GM19099 (cell line): ENCODE results near the gene SCFD1.

ENCODE experiments used
- POLR2A ChIP-seq: IDR thresholded peaks from 3 replicates; pipeline ENCODE4 v1.6.1; 2011; ENCODE audit warnings: low read depth; ENCODE audit not compliant: insufficient read length; ENCODE audit errors: extremely low read depth

The SCFD1 gene

DNA sequence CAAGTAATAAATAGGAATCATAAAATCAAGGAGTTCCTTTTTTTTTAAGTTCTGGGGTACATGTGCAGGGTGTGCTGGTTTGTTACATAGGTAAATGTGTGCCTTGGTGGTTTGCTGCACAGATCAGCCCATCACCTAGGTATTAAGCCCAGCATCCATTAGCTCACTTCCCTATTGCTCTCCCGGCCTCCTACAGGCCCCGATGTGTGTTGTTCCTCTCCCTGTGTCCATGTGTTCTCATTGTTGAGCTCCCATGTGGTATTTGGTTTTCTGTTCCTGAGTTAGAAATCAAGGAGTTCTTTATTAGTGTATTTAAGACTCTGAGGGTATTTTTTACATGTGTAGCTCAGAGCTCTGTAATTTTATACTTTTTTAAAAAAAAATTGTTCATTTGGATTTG lies 86.0 kb downstream of the SCFD1 start:
- no peak for TF ChIP-seq POLR2A

DNA sequence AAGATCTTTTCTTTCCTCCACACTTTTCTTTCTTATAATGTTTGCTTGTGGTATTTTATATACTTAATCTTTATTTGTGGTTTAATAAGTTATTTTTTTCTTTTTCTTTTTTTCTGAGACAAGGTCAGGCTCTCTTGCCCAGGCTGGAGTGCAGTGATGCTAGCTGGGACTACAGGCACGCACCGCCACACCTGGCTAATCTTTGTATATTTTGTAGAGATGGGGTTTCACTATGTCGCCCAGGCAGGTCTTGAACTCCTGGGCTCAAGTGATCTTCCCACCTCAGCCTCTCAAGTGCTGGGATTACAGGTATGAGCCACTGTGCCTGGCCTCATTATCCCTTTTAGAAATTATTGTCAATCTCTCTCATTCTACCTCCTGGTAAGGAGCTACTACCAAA lies 87.1 kb downstream of the SCFD1 start:
- TF ChIP-seq POLR2A, result no peak

DNA sequence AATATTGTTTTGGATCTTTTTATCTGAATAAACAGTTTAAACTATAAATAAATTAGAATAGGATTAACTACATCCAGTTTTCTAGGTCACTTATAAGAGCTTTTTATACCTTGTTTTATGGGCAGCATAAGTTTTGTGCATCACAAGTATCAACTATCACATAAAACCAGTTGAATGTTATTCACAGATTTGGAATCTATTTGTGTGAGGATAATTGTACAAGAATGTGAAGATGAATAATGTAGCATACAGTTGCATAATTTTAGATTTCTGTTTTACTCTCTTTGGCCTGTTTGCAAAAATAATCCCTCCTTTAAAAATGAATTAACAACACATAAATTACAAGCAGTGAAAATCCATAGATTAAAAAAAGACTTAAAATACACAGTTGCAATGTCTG lies 88.8 kb downstream of the SCFD1 start:
- no peak for TF ChIP-seq POLR2A

DNA sequence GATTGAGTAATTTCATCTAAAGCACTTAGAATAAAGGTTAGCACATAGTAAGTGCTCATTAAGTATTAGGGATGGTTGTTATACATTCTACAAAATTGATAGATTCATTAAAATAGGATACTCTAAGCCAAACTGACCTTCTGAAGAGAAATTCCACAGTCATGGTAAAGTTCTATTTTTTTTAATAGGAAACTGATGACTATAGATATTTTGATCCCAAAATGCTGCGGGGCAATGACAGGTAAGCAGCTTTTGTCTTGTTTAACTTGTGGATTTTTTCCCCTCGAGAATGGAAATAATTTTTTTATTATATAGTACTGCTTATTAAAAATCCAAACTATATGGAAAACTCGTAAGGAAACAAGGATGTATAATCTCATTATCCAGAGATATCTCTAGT lies 97.0 kb downstream of the SCFD1 start:
- no peak for TF ChIP-seq POLR2A

DNA sequence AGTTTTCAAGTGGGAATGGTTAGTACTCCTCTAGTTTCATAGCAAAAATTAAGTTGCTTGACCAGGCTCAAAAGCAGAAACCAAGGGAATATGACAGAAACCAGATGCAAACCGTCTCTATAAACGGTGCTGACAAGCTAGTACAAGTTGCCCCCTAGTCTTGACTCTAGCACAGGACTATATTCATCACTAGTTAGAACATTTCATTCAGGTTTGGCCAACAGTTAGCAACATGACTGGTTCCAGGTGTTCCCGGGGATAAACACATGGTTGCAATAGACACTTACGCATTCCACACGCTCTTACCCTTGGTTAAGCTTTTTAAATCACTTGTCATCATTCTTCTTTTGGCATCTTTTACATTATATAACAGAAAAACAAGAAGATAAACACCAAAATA lies 103.6 kb downstream of the SCFD1 start:
- no peak for TF ChIP-seq POLR2A

DNA sequence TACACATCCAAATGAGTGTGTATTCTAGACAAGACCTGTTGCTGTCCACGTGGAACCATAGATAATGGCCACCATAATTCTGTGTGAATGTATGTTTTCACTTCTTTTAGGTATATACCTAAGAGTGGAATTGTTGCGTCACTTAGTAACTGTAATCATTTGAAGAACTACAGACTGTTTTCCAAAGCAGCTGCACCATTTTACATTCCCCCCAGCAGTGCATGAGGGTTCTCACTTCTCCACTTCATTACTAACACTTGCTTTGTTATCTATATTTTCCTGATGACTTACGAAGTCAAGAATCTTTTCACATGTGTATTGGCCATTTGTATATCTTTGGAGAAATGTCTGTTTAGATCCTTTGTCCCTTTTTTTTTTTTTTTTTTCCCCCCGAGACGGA lies 106.4 kb downstream of the SCFD1 start:
- TF ChIP-seq POLR2A, result no peak

DNA sequence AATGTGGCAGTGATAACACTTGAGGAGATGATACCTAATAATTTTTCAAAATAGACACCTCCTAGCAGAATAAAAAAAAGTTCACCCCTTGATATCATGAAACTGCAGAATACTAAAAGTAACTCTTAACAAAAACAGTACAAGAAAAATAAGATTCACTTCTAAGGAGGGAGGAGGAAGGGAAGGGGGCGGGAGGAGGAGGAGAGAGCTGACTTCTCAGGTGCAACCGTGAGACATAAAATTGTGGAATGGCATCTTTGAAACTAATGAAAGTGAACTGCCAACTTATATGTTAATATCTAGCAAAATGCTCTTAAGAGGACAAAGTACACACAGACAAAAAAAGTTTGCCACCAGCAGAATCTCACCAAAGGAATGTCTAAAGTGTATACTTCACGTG lies 115.8 kb downstream of the SCFD1 start:
- no peak for TF ChIP-seq POLR2A

DNA sequence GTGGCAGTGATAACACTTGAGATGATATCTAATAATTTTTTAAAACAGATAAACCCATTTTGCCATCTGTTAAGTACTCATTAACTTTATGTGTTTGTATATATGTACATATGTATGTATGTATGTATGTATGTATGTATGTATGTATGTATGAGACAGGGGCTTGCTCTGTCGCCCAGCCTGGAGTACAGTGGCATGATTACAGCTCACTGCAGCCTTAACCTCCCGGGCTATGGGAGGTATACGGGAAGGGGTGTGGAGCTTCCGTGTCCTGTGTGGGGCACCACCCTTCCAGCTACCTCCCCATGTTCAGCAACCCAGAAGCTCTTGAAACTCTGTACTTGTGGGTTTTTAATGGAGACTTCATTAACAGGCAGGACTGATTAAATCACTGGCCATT lies 116.9 kb downstream of the SCFD1 start:
- TF ChIP-seq POLR2A, result no peak

DNA sequence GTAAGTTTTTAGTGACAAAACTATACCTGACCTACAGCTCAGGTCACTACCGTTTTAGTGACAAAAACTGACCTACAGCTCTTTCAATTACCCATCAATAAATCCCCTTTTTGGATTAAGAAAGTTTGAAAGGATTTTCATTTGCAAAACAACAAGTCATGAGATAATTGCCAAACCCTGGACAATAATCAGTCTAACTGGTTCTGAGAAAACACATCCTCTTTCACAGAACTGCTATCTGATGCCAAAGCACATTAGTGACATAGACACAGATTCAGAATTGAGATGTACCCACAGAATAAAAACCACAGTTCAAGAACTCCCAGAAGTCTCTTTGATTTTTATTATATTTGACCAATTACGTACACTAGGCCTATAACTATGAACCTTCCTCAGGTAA lies 126.2 kb downstream of the SCFD1 start:
- no peak for TF ChIP-seq POLR2A

DNA sequence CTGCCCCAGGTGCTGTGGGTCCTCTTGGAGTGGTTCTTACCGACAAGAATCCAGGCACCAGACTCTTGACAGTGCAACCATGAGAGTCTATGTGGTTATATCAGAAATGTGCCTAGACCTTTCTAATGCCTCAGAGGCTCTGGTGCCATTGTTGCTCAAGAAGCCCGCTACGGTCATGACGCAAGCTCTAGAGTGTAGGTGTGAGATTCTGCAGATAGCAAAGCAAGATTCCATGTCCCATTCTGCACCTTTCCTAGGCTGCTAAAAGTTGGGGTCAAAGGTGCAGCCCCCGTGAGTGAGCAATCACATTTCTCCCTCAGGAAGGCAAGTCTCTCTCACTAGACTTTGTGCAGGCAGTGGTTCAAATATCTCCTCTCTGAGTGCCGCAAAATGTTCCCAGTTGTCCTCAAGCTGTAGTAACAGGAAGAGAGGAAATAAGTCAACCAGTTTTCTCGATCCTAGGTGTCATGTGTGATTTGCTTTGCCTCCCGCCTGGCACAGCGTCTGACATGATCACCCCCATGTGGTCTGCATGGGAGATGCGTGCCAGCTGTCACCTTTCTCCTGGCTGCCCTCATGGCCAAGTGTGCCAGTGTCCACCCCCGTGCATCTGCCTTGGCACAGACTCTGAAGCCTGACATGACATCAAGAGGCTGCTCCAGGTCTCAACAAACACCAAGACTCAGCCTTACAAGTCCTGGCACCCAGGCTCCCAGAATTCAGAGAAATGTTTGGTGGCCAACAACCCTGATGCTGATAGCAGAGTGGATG lies 129.7 kb downstream of the SCFD1 start:
- no peak for TF ChIP-seq POLR2A

DNA sequence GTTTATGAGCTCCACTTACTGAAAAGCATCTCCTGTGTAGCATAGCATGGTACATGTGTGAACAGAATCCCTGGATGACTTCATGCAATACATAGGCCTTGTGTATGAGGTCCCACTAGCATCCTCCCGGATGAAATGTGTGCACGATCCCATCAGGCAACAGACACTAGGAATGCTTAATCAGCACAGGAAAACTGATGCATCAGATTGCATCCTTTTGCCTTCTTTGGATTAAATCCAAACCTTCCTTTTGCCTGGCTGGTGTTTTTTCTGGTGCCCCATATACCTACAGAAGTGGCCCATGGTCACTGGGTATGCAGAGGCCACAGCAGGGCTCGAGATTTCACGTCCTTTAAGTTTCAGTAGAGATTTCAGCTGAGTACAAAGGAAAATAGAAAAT lies 131.3 kb downstream of the SCFD1 start:
- TF ChIP-seq POLR2A, result no peak

DNA sequence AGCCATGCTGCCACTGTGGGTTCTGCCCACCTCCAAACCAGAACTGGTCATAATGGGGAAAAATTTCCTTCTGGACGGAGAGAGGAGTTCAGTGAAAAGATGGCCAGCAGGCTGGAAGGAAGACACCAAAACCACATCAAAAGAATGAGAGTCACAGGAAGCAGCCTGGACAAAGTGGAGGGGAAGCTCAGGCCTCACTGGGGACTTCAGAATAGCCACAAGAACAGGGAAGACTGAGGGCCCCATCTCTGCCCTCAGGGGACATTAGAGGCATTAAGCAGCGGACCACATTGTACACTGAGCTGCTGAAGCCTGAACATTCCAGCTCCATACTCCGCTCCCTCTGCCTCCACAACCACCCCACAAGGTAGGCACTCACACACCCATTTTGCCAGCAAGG lies 132.7 kb downstream of the SCFD1 start:
- TF ChIP-seq POLR2A, result no peak

DNA sequence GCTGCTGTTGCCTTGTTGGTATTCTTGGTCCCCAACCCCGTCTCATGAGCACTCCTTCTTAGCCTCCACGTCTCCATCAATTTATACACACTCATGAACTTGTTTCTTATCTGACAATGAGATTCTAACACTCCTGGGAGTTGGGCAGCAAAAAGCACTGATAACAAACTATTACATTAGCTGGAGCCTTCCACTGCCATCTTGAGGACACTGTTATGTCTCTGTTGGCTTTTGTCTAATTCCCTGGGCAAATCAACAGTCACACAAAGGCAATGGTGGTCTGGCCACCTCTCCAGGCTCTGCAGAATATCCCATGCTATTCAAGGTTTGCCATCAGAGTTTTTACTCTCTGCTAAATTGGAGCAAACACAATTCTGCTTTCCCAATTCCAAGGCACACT lies 134.5 kb downstream of the SCFD1 start:
- TF ChIP-seq POLR2A, result no peak

DNA sequence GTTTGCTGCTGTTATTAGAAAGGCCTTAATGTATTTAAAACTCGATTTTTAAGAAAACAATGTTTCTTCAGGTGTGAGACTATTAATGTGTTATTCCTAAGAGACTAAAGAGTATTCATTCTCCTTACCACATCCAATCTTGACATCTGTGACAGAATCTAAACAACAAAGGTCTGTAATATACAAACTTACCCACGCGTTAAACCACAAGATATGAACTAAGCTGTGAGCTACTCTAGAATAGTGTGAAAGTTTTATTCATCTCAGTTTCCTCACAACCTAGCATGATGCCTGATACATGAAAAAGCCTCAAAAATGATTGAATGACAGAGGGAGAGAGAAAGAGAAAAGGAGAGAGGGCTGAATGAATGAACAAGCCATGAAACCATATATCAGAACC lies 135.0 kb downstream of the SCFD1 start:
- no peak for TF ChIP-seq POLR2A

DNA sequence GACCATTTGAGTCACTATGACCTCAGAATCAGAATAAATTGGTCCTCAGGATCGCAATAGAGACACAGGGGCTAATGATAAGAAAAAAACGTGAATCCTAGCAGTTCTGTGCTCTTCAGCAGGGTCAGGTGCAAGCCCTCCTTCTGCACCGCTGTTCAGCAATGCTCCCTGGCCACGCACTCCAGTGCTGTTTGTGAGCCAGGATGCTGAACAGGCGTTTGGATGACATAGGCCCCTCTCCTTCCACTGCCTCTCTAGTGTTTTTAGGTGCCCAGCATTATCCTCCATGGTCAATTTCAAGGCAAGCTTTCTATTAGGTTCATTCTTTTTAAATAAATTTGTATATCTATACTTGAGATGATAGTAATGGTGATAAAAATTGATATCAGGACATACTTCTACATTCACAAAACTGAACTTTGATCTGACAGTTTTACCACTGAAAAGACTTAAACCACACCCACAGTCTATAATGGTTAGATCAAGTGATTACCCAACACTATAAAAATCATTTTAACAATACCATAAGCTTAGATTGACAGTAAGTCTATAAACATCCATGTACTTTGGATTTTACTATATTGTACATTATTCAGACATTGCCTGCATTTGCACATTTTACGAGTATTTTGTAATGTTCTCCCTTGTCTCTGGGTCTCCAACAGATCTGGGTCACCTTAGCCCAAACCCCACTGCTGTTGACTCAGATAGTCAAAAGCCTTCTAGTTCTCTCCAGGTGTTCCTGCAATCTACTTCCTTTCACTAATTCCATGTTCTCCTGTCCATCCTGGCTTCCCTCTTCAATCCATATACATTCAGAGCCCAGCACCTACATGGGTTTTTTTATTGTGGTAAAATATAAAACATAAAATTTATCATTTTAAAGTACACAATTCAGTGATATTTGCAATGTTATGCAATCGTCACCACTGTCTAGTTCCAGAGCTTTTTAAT lies 137.3 kb downstream of the SCFD1 start:
- no peak for TF ChIP-seq POLR2A

DNA sequence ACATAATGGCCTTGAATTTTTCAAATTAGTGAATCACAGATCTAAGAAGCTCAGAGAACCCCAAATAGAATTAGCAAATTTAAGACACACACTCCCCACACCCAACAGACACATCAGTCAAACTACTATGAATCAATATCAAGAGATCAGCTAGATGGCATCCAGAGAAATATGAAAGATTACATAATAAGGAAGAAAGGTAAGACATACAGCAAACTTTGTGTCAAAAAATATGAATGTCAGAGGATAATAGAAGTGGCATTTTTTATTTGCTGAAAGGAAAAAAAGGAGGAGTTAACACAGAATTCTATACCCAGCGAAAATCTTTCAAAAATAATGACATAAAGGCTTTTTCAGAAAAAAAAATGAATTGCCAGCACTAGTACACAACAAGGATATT lies 141.8 kb downstream of the SCFD1 start:
- TF ChIP-seq POLR2A, result no peak
